HG02885 (cell line): Measurements from ENCODE around the gene OPA3.

Source experiments
- ATAC-seq: cut with Tn5 transposase; IDR thresholded peaks from one replicate; pipeline ENCODE4 v1.9.1; 2021; ENCODE audit warnings: mild to moderate bottlenecking; ENCODE audit not compliant: unreplicated experiment, poor library complexity

OPA3 gene

GRCh38 chr19:45489216-45489855 lies 95.3 kb downstream of the OPA3 start:
- ATAC-seq: no peak

DNA sequence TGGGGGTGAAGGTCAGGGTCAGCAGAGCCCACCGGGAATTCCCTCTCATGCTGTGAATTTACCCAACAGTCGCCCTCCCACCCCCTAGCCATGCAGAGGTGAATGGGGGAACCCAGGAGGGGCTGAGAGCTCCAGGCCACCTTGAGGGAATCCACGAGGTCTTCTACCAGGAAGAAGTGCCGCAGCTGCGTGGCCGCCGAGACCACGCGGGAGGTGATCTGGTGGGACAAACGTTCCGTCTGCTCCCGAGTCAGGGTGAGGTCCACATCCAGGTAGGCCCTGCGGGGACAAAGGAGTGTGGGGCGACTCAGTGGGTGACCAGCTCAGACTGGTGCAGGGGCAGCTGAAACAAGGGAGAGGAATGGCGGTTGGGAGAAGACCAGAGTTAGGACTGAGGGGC lies 95.9 kb downstream of the OPA3 start:
- ATAC-seq: no peak

DNA sequence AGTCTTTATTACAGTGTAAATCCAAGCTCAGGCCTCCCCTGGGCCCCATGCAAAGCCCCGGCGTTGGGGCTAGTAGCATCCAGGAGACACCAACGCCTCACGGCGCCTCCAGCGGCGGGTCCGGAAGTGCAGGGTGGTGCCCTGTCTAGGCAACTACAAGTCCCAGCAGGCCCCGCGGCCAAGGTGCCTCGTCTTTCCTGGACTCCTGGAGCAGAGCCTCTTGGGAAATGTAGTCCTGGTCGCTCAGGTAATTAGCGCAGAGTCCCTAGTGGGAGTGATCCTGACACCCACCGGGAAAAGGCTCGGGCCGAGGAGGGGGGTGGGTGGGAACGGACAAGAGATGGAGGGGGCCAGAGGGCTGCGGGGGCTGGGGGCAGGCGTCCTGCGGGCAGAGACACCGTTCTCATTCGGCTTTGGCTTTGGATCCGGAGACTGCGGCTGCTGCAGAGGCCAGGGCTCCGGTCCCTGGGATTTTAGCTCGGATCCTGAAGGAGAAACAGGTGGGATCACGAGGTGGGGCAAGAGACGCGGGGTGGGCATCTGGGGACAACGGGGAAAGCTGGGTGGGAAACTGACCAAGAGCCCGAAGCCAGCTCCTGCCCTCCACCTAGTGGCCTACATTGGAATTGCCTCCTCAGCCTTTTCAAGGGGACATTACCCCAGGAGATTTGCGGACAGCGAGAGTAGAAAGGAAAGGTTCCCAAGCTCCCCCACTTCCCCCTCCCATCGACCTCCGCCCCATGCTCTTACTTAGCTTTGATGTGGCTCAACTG lies 99.1 kb downstream of the OPA3 start:
- ATAC-seq: peak; percentile 96

DNA sequence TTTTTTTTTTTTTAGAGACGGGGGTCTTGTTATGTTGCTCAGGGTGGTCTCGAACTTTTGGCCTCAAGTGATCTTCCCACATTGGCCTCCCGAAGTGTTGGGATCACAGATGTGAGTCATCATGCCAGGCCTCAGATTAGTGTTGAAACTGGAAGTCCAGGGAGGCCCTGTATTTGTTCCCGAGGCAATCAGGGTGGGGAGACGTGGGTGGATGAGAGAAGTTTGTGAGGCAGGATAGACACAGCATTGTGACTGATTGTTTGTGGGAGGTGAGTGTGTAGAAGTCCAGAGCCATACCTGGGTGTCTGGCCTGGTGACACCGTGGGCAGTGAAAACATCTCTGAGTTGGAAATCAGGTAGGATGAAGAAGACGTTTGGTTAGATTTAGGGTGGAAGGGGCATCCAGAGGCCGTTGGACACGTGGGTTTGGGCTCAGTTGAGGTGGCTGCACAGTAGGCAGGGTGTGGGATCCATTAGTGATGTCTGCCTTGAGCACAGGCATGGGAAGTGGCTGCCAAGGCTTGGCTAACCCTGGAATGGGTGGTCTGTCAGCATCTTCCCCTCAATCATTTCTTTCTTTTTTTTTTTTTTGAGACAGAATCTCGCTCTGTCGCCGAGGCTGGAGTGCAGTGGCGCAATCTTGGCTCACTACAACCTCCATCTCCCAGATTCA lies 100.2 kb downstream of the OPA3 start:
- ATAC-seq: no peak

DNA sequence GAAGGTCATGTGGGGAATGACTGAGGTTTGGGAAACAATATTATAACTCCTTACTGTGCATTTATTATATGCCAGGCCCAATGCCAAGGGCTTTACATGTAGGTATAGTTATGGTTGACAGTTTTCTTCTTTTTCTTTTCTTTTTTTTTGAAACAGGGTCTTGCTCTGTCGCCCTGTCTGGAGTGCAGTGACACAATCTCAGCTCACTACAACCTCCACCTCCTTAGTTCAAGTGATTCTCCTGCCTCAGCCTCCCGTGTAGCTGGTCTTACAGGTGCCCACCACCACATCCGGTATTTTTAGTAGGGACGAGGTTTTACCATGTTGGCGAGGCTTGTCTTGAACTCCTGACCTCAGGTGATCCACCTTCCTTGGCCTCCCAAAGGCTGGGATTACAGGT lies 101.6 kb downstream of the OPA3 start:
- ATAC-seq: no peak

DNA sequence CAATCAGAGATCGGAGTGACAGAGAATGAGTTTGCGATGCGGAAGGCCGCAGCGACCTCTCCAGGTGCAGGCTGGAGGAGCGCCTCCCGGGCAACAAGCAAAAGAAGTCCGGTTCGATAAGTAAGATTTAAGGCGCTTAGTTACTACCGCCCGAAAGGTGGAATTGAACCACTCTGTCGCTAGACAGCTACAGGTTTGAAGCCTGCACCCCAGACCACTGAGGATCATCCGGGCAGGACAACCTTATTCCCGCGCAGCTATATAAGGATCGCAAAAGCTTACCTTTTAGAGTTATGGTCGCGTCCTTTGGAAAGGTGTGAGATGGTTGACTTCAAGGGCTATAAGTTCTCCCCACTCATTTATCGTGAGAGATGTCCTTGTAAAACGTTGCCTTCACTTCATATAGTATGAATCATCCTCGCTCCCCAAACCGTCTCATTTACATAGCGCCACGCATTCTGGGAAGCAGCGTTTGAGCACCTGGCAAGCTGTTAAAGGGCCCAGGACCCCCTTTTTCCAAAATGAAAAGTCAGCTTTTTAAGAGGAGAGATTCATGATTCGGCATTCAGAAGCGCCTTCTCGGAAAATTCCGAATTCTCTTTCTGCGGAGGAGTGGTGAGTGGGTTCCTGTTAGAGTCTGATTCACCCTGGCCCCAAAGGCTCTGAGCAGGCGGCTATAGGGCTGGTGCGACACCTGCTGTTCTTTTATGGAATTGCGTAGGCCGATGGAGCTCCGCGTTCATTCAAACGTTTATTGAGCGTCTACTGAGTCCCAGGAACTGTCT lies 106.0 kb downstream of the OPA3 start:
- ATAC-seq: peak; percentile 78

GRCh38 chr19:45477713-45478453 lies 106.7 kb downstream of the OPA3 start:
- peak; percentile 14 for ATAC-seq
